ENCODE data around the gene GJB6.

The GJB6 gene

GRCh38 chr13:20227288-20227687 is 4.8 kb downstream of the GJB6 start:
- no peak for FAIRE-seq

- FAIRE-seq = no peak
Measured at GRCh38 chr13:20222553-20222952, 9.6 kb downstream of the GJB6 start.

GRCh38 chr13:20221772-20222171 is 10.3 kb downstream of the GJB6 start:
- no peak for FAIRE-seq

GRCh38 chr13:20219577-20219976 is 12.5 kb downstream of the GJB6 start:
- no peak for FAIRE-seq

- no peak for FAIRE-seq
Measured at GRCh38 chr13:20217168-20217567, 15.0 kb downstream of the GJB6 start.

GRCh38 chr13:20209948-20210347 is 22.2 kb downstream of the GJB6 start:
- no peak for FAIRE-seq

- no peak for FAIRE-seq
Measured at GRCh38 chr13:20206698-20207235, 25.4 kb downstream of the GJB6 start.

GRCh38 chr13:20206065-20206697 is 25.9 kb downstream of the GJB6 start:
- no peak for FAIRE-seq

- FAIRE-seq = no peak
Measured at GRCh38 chr13:20198781-20199180, 33.3 kb downstream of the GJB6 start.

GRCh38 chr13:20197361-20197834 is 34.7 kb downstream of the GJB6 start:
- FAIRE-seq = peak; percentile 96

GRCh38 chr13:20195801-20196200 is 36.3 kb downstream of the GJB6 start:
- FAIRE-seq = no peak

- FAIRE-seq = no peak
Measured at GRCh38 chr13:20193907-20194631, 38.0 kb downstream of the GJB6 start.

- FAIRE-seq = no peak
Measured at GRCh38 chr13:20193162-20193906, 38.8 kb downstream of the GJB6 start.

GRCh38 chr13:20192836-20193161 is 39.3 kb downstream of the GJB6 start, which contains the start of gene GJB2:
GJB2 (minus strand) TSS chr13:20192938; CDS start chr13:20189581, 3,357 bp downstream.
- FAIRE-seq = no peak

GRCh38 chr13:20192158-20192835 is 39.8 kb downstream of the GJB6 start:
- FAIRE-seq = no peak

GRCh38 chr13:20191311-20192157 is 40.6 kb downstream of the GJB6 start:
- no peak for FAIRE-seq

GRCh38 chr13:20190481-20191310 is 41.4 kb downstream of the GJB6 start:
- FAIRE-seq = no peak

- FAIRE-seq = no peak
Measured at GRCh38 chr13:20190076-20190475, 42.0 kb downstream of the GJB6 start.

GRCh38 chr13:20188667-20189553 is 43.2 kb downstream of the GJB6 start:
- no peak for FAIRE-seq

GRCh38 chr13:20186771-20187170 is 45.3 kb downstream of the GJB6 start:
- FAIRE-seq = no peak
